GM19035 (cell line): ENCODE results near the gene TAP2.

ENCODE experiments used
- ATAC-seq: cut with Tn5 transposase; IDR thresholded peaks from one replicate; pipeline ENCODE4 v1.9.1; 2021; ENCODE audit not compliant: unreplicated experiment

Gene TAP2

GRCh38 chr6:32854376-32855178 lies 16.0 kb upstream of the TAP2 start:
- peak; percentile 10 for ATAC-seq

DNA sequence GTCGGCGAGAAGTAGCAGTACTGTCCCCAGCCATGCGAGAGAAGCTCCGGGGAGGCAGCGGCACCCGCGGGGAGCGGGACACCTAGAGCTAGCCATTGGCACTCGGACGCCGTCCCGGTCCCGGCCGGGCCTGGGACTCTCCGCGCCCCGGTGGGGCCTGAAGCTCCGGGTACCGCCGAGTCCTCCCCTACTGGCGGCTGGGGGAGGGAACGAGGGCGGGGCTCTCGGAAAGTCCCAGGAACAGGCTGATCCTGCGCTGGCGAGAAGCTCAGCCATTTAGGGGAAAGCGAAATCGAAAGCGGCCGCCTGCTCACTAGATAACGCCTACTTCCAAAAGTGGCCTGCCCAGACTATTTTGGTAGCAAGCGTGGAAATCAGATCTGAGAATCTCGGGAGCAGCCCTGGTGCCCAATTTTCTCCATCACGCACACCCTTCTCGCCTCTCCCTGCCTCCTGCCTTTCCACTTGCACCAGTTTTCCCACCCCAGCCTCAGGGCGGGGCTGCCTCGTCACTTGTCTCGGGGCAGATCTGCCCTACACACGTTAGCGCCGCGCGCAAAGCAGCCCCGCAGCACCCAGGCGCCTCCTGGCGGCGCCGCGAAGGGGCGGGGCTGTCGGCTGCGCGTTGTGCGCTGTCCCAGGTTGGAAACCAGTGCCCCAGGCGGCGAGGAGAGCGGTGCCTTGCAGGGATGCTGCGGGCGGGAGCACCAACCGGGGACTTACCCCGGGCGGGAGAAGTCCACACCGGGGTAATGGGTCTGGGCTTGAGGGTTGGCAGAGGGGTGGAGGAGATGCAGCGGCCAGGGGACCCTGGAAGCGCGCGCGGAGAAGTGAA lies 15.2 kb upstream of the TAP2 start, which contains the start of the genes PSMB9 and TAP1:
Gene PSMB9 (plus strand): TSS at position 652 of the 835 bp plus-strand sequence. CDS start 38 bp downstream, at position 690.
Gene TAP1 (minus strand): TSS at position 164 of the 835 bp plus-strand sequence. CDS start 68 bp downstream, at position 96.
- ATAC-seq = peak; percentile 81

GRCh38 chr6:32852844-32853540 lies 14.5 kb upstream of the TAP2 start:
- ATAC-seq = peak; percentile 24

GRCh38 chr6:32852018-32852843 lies 13.7 kb upstream of the TAP2 start:
- ATAC-seq = no peak

- no peak for ATAC-seq
These were observed 12.5 kb upstream of the TAP2 start for GRCh38 chr6:32851025-32851424.

- ATAC-seq = no peak
These were observed 10.6 kb upstream of the TAP2 start for GRCh38 chr6:32849126-32849525.

GRCh38 chr6:32847795-32848194 lies 9.3 kb upstream of the TAP2 start:
- no peak for ATAC-seq

- ATAC-seq = no peak
These were observed 8.5 kb upstream of the TAP2 start for GRCh38 chr6:32847004-32847403.

GRCh38 chr6:32845384-32845884 lies 6.9 kb upstream of the TAP2 start:
- no peak for ATAC-seq

- ATAC-seq = no peak
These were observed 6.4 kb upstream of the TAP2 start for GRCh38 chr6:32844839-32845383.

DNA sequence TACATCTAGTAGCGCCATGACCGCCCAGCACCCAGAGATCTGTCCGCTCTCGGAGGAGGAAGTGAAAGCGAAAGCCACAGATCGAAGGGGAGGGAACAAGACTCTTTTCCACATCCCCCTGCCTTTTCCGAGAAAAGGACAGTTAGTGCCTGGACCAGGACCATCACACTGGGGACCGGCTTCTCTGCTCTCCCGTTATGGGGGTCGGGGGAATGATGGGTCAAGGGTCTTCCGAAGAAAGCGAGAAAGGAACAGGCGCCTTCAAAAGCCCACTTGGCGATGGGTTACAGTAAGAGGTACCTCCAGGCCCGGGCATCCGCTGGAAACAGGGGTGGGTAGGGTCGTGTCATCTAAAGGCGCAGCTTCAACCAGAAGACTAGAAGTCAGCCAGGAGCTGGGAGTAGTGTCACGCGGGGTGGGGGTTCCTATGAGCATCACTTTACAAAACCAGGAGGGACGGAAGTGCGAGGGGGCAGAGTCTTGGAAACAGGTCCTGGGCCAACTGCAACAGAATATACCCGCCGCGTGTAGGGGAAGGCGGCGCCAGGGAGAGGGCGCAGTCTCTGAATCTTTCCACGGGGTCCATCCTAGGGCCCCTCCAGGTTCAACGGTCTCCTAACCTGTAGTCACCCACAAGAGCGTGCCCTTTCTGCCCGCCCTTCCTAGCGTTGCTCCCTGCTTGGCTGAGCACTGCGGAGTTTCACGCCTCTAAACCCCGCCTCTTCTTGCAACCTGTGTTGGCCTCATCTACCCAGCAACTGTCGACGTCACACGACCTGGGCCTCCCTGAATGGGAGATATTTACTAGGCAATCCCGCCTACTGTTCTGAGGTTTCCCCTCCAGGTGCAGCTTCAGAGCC lies 5.7 kb upstream of the TAP2 start, which contains the start of gene PSMB8:
Gene PSMB8 (minus strand): TSS at position 69 of the 860 bp plus-strand sequence. CDS start 51 bp downstream, at position 18.
- ATAC-seq = peak; percentile 68

DNA sequence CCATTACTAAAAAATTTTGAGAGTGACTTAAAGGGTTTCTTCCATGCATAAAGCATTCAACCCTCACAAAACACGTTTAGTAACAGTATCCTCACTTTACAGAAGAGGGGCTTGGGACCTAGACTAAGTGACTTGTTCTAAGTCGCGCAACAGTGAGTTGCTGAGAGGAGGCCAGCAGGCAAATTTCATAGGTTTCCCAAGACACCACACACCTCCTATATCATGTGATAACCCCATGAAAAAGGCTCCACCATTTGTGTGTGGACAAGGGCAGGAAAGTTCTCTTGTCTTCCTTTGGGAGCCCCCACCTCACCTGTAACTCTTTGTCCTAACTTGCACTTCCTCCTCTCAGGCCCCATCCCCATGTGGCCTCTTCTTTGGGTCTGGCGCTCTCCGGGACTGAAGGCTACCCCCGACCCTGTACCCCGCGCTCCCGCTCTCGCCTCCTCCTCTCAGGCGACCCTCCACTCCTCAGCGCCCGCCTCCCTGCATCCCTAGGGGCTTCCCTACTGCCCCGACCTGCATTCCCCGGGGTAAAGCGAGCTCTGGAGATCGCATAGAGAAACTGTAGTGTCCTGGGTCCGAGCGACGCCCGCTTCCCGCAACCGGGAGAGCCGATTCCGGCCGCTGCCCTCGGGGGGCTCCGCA lies 4.9 kb upstream of the TAP2 start:
- ATAC-seq = no peak

GRCh38 chr6:32842690-32843089 lies 4.2 kb upstream of the TAP2 start:
- ATAC-seq = no peak

DNA sequence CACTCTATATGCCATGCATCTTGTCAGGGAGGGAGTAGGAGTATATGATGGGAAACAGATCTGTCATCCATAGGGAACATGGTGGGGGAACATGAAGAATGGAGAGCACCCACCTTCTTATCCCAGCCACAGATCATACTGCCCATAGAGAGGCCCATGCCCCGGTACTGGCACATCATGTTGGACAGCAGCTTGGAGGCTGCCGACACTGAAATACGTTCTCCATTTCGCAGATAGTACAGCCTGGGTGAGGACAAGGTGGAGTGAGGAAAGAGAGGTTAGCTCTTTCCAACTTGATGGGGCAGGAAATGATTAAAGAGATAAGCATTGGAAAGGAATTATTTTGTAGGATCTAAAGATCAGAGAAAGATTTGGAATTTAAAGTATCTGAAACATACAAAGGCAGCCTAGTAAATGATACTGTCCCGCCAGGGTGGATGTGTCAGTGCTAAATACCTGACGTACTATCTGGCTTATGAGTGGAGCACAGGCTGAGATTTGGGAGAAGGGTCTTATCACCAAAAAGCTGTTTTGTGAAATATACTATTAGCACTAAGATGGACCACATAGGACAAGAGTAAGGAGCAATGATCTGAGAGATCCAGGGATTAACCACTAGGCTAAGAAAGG lies 3.6 kb upstream of the TAP2 start:
- no peak for ATAC-seq

GRCh38 chr6:32840604-32841246 lies 2.2 kb upstream of the TAP2 start:
- ATAC-seq = no peak

DNA sequence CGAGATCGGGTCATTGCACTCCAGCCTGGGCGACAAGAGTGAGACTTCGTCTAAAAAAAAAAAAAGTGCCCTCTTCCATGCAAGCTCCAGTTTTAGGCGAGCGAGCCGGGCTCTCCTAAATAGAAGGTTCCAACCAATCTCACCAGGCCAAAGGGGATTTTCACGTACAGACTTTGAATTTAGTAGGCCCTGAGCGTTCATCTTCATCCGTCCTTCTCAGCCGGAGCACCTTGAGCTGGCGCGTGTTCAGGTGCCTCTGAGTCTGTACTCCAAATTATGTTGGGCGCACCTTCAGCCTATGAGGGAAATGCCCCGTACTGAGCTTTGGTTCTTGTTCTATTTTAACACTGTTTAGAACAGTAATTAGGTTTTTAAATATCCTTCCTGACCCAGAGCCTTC lies 817 bp upstream of the TAP2 start:
- no peak for ATAC-seq

- ATAC-seq = no peak
These were observed 857 bp downstream of the TAP2 start for GRCh38 chr6:32837651-32838113.
